Endothelial cell of umbilical vein (primary cell): ENCODE measurements around the gene SLC9A9. TPM values are rescaled to one million over a fixed set of nuclear protein-coding genes. Genes with fewer than 3 reads are reported as not detected.

ENCODE experiments used
- BruUV-seq: library from RNA; stranded (reverse); fragments of 400-500 nt; replicated peaks from 2 replicates; lab custom pipeline; 2021; lab: Mats Ljungman, UMichigan
- CTCF ChIA-PET: fragments of 300-600, 350-600 bp; sonication (Branson Sonifier 250); formaldehyde crosslinking; loops from one replicate; lab custom pipeline; 2021; ENCODE audit warnings: antibody characterized with exemption, inconsistent platforms; lab: Charles Lee
- POLR2A ChIA-PET: fragments of 300-600, 350-600 bp; sonication (Branson Sonifier 250); formaldehyde crosslinking; loops from one replicate; lab custom pipeline; 2021; ENCODE audit warnings: antibody characterized with exemption, inconsistent platforms; lab: Charles Lee
- DNase-seq: peaks from one replicate; pipeline ENCODE4 v3.0.0-alpha.2; 2011; ENCODE audit warnings: low read depth, low spot score
- FAIRE-seq: peaks from 2 replicates; lab custom pipeline; 2011; peaks lifted over from hg19 to GRCh38; lab: Jason Lieb, UNC
- H2AFZ ChIP-seq: 2 replicates; pipeline ENCODE4 v1.6.0; 2012; ENCODE audit warnings: low read depth, low read length, control low read depth, inconsistent platforms
- H3K27ac ChIP-seq: 2 replicates; pipeline ENCODE4 v1.5.1; 2011; ENCODE audit warnings: low read depth, mild to moderate bottlenecking, control low read depth, low read length, moderate library complexity; ENCODE audit not compliant: insufficient read depth
- H3K27me3 ChIP-seq, 2 experiments: 2 replicates each; pipeline versions ENCODE4 v1.6.0 to v1.6.1; 2011; ENCODE audit warnings: low read length in 2 of 2, mixed read lengths in 1 of 2; ENCODE audit not compliant: control insufficient read depth in 2 of 2, insufficient read depth in 2 of 2
- H3K36me3 ChIP-seq, 2 experiments: 2 replicates in 1 of 2; 3 replicates in 1 of 2; pipeline ENCODE4 v1.5.1; 2011; ENCODE audit warnings: low read length in 2 of 2, mild to moderate bottlenecking in 1 of 2, moderate library complexity in 1 of 2; ENCODE audit not compliant: control insufficient read depth in 2 of 2, insufficient read depth in 2 of 2; ENCODE audit errors: extremely low read depth in 1 of 2
- H3K4me1 ChIP-seq: 3 replicates; pipeline ENCODE4 v1.5.1; 2011; ENCODE audit warnings: mild to moderate bottlenecking, low read length; ENCODE audit not compliant: control insufficient read depth, insufficient read depth; ENCODE audit errors: extremely low read depth
- H3K4me2 ChIP-seq: 2 replicates; pipeline ENCODE4 v1.6.1; 2011; ENCODE audit warnings: low read length, control low read depth, mixed read lengths; ENCODE audit not compliant: insufficient read depth
- H3K4me3 ChIP-seq, 3 experiments: fragments of 200-600 bp in 1 of 3; sonication (generic), shearing (Covaris generic) in 1 of 3; replicated peaks in 1 of 3; 2 replicates each; pipeline ENCODE4 v1.5.1; 2011 to 2016; ENCODE audit warnings: control low read depth in 3 of 3, low read length in 3 of 3, mild to moderate bottlenecking in 2 of 3, inconsistent platforms in 1 of 3, low read depth in 1 of 3, moderate library complexity in 1 of 3; ENCODE audit not compliant: insufficient read depth in 1 of 3
- H3K79me2 ChIP-seq: 2 replicates; pipeline ENCODE4 v1.6.0; 2012; ENCODE audit warnings: low read length, inconsistent platforms; ENCODE audit not compliant: control insufficient read depth, insufficient read depth
- H3K9ac ChIP-seq: replicated peaks from 2 replicates; pipeline ENCODE3; 2011; ENCODE audit warnings: low read length, control low read depth; ENCODE audit not compliant: insufficient read depth; ENCODE audit errors: extremely low read depth
- H3K9me1 ChIP-seq: replicated peaks from 3 replicates; pipeline ENCODE4 v1.6.0; 2011; ENCODE audit warnings: mild to moderate bottlenecking, low read length; ENCODE audit not compliant: control insufficient read depth, insufficient read depth; ENCODE audit errors: extremely low read depth
- H3K9me3 ChIP-seq: replicated peaks from 2 replicates; pipeline ENCODE4 v1.5.1; 2012; ENCODE audit warnings: low read length, inconsistent platforms; ENCODE audit not compliant: control insufficient read depth, insufficient read depth
- H4K20me1 ChIP-seq: replicated peaks from 2 replicates; pipeline ENCODE3; 2011; ENCODE audit warnings: mild to moderate bottlenecking, low read length; ENCODE audit not compliant: control insufficient read depth, insufficient read depth; ENCODE audit errors: extremely low read depth
- CTCF ChIP-seq, 2 donors: IDR thresholded peaks; 1 replicate in 1 of 2; 2 replicates in 1 of 2; pipeline ENCODE4 v1.5.1; 2011; ENCODE audit warnings: low read length in 2 of 2, mild to moderate bottlenecking in 2 of 2, moderate library complexity in 2 of 2, control low read depth in 1 of 2, inconsistent platforms in 1 of 2, low read depth in 1 of 2; ENCODE audit not compliant: insufficient read depth in 1 of 2; ENCODE audit errors: extremely low read depth in 1 of 2
- EZH2 ChIP-seq: IDR thresholded peaks from 2 replicates; pipeline ENCODE4 v1.6.1; 2012; ENCODE audit warnings: borderline replicate concordance, low read depth, mild to moderate bottlenecking, moderate library complexity, low read length, inconsistent platforms; ENCODE audit not compliant: severe bottlenecking
- FOS ChIP-seq: IDR thresholded peaks from 2 replicates; pipeline ENCODE4 v1.6.1; 2011; ENCODE audit warnings: mild to moderate bottlenecking, low read length, moderate library complexity, borderline replicate concordance; ENCODE audit not compliant: insufficient read depth
- GATA2 ChIP-seq: IDR thresholded peaks from 2 replicates; pipeline ENCODE4 v1.7.0; 2011; ENCODE audit warnings: low read depth, mild to moderate bottlenecking, moderate library complexity, mixed read lengths, low read length; ENCODE audit not compliant: insufficient read length, insufficient read depth
- JUN ChIP-seq: IDR thresholded peaks from 2 replicates; pipeline ENCODE4 v1.6.1; 2011; ENCODE audit warnings: borderline replicate concordance, low read depth; ENCODE audit not compliant: insufficient read length, insufficient read depth
- MYC ChIP-seq: IDR thresholded peaks from one replicate; pipeline ENCODE4 v1.6.1; 2011; ENCODE audit warnings: mild to moderate bottlenecking, low read depth, low read length
- POLR2A ChIP-seq: IDR thresholded peaks from 2 replicates; pipeline ENCODE4 v1.6.1; 2012; ENCODE audit warnings: low read depth, mild to moderate bottlenecking, control low read depth, low read length
- POLR2AphosphoS5 ChIP-seq: IDR thresholded peaks from 2 replicates; pipeline ENCODE4 v1.6.1; 2012; ENCODE audit warnings: low read depth, mild to moderate bottlenecking, control low read depth, low read length, moderate library complexity; ENCODE audit not compliant: insufficient read depth
- dilution Hi-C: fragments of 300-500 bp; cut with MboI; formaldehyde crosslinking; loops from one replicate; pipeline ENCODE4 v1.15.0; 2019; ENCODE audit warnings: low sequenced_read_pairs; ENCODE audit not compliant: extremely low pct_ligation_motif_present
- intact Hi-C: fragments of 100-400 bp; cut with micrococcal nuclease; formaldehyde crosslinking; loops from one replicate; pipeline ENCODE4 v1.10.0; 2022
- polyA plus RNA-seq, 4 experiments: library from polyadenylated mRNA; depleted of rRNA in 3 of 4; stranded (reverse) in 3 of 4; unstranded in 1 of 4; fragments of >200 nt; gene quantifications; 2 replicates each; pipeline versions ENCODE4 v1.2.1 to v1.2.3, GENCODE V29; 2011 to 2012; ENCODE audit warnings: missing spikeins in 1 of 4
- total RNA-seq: library from RNA; stranded (reverse); gene quantifications from 2 replicates; pipeline ENCODE4 v1.2.3, GENCODE V29; 2021
- TF ChIP-seq, protein P1 (sequence below): IDR thresholded peaks from 2 replicates; pipeline ENCODE4 v1.6.1; 2011; ENCODE audit not compliant: insufficient read depth, insufficient read length

Gene SLC9A9
- total and polyA plus RNA-seq, 2 donors (not counting 3 experiments of a cell fraction or from before 2014, with no cell fraction given) = 1.5 to 1.8 TPM

- Histone ChIP-seq H3K9me3 (no peaks in the 10 kb centered on the region), H3K36me3 (no peaks in the 10 kb centered on the region), H4K20me1 (no peaks in the 10 kb centered on the region), H3K79me2 (no peaks in the 10 kb centered on the region), H3K27ac (no peak overlapping the region), H3K9me1 (no peaks in the 10 kb centered on the region), H3K4me1 (no peaks in the 10 kb centered on the region), H3K27me3 (no peaks in the 10 kb centered on the region), H3K4me3 (no peak overlapping the region), H2AFZ (no peak overlapping the region), H3K9ac (no peak overlapping the region), H3K4me2 (no peak overlapping the region)
- CTCF ChIA-PET = interaction anchor here (0.7 kb wide), 1 partner anchor 8 kb away, joined by 3 read pairs; no protein-coding TSS in a partner anchor
- dilution Hi-C loops (no loop called here), intact Hi-C loops (no loop called here)
- no peak for FAIRE-seq
- POLR2A ChIA-PET = no interaction called here
- TF ChIP-seq POLR2A (no peak), FOS (no peak), POLR2AphosphoS5 (no peak), GATA2 (no peak), MYC (no peak), JUN (no peak), CTCF (IDR thresholded peaks at IDR 0.05; ENCODE audit: extremely low read depth in 1 of 2, insufficient read depth in 1 of 2, low read depth in 1 of 2, low read length in 2 of 2) (no peak), EZH2 (no peak)
- TF ChIP-seq, protein P1, sequence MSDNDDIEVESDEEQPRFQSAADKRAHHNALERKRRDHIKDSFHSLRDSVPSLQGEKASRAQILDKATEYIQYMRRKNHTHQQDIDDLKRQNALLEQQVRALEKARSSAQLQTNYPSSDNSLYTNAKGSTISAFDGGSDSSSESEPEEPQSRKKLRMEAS = no peak
- DNase-seq = no peak
- no TSS peak for BruUV-seq
Observed at GRCh38 chr3:143450632-143451031, 397.6 kb downstream of the SLC9A9 start.
